ENCODE measurements around the gene HYAL2.

GRCh38 chr3:50318615-50319014 lies 3.9 kb downstream of the HYAL2 start:
- TF ChIP-seq CBX3 (IDR thresholded peaks at IDR 0.05; ENCODE audit: borderline replicate concordance, low read depth) (no peak), TCF7 (IDR thresholded peaks at IDR 0.05; ENCODE audit: borderline replicate concordance) (no peak), BCL3 (IDR thresholded peaks at IDR 0.05; ENCODE audit: borderline replicate concordance, insufficient read depth, low read depth, low read length, poor library complexity, severe bottlenecking) (no peak), MYC (IDR thresholded peaks at IDR 0.05; ENCODE audit: insufficient read depth, insufficient read length, insufficient replicate concordance, low read length, severe bottlenecking) (no peak), RAD21 (IDR thresholded peaks at IDR 0.05; ENCODE audit: insufficient read depth, low read depth, low read length) (no peak), ZBTB40 (IDR thresholded peaks at IDR 0.05; ENCODE audit: borderline replicate concordance) (no peak), TCF3 (IDR thresholded peaks at IDR 0.05; ENCODE audit: borderline replicate concordance, insufficient read depth, low read depth, low read length) (no peak), SP1 (IDR thresholded peaks at IDR 0.05; ENCODE audit: low read depth, low read length) (no peak)
- TF ChIP-seq, protein P1, sequence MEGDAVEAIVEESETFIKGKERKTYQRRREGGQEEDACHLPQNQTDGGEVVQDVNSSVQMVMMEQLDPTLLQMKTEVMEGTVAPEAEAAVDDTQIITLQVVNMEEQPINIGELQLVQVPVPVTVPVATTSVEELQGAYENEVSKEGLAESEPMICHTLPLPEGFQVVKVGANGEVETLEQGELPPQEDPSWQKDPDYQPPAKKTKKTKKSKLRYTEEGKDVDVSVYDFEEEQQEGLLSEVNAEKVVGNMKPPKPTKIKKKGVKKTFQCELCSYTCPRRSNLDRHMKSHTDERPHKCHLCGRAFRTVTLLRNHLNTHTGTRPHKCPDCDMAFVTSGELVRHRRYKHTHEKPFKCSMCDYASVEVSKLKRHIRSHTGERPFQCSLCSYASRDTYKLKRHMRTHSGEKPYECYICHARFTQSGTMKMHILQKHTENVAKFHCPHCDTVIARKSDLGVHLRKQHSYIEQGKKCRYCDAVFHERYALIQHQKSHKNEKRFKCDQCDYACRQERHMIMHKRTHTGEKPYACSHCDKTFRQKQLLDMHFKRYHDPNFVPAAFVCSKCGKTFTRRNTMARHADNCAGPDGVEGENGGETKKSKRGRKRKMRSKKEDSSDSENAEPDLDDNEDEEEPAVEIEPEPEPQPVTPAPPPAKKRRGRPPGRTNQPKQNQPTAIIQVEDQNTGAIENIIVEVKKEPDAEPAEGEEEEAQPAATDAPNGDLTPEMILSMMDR (IDR thresholded peaks at IDR 0.05 in 2 of 3, conservative IDR thresholded peaks at IDR 0.05 in 1 of 3; ENCODE audit: control insufficient read depth in 2 of 3, extremely low read depth in 1 of 3, insufficient read depth in 1 of 3, low read depth in 3 of 3, low read length in 3 of 3) = no peak
